Stimulated activated CD4-positive, alpha-beta T cell treated with anti-CD3 and anti-CD28 coated beads, Interleukin-4, amount 100 ng/mL, for 48 hours (primary cell): Measurements from ENCODE around the gene AKAP13.

ENCODE experiments used
- DNase-seq, 2 donors: peaks; one replicate each; pipeline ENCODE4 v3.0.0-alpha.2; 2020; ENCODE audit warnings: low read depth in 2 of 2

AKAP13 gene

DNA sequence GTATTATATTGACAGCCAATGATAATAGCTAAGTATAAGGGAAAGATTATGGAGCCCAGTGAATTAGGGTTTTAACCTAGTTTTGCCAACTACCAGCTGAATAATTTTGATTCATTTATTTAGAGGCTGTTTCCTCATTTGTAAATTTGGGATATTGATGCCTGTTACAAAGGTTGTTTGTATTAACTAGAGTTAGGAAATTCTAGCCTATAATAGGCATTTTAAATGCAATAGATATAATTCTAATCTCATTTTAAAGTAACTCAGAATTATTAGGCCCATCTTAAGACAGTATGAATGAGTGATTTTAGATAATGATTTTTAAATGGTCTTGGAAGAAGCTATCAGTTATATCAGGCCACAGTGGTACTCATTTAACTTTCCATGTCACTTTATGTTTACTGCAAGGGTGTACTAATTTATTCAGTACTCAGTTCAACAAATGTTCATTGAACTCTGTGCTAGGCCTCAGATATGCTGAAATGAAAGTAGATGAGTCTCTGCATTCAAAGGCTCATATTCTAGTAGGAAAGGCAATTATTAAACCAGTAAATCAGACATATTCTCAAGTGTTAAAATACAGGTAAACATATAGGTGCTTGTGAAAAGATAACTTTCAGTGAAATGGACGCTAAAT is 213.5 kb downstream of the AKAP13 start:
- no peak for DNase-seq

DNA sequence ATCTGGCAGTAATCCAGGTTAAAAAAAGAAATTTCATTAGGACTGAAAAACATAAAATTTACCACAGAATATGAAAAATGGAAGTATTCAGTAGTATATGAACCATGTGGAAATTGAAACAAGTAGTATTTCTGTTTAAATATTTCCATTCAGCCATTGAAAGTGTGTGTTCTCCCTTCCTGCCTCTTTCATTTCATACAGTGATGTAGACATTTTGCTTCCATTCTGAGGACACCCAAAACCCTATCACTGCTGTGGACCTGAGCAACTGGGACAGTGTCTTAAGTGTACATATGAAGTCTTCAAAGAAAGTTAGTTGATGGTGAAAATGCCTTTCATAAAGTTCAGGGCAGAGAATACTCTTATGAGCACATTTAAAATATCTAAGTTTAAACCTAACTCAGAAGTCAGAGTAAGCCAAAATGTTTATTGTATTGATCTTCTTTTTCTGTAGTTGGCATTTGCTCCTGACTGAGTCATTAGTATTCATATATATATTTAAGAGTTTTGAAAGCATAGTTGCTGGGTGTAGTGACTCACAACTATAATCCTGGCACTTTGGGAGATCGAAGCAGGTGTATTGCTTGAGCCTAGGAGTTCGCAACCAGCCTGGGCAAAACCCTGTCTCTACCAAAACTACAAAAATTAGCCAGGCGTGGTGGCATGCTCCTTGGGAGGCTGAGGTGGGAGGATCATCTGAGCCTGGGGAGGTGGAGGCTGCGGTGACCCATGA is 215.6 kb downstream of the AKAP13 start:
- DNase-seq: no peak

DNA sequence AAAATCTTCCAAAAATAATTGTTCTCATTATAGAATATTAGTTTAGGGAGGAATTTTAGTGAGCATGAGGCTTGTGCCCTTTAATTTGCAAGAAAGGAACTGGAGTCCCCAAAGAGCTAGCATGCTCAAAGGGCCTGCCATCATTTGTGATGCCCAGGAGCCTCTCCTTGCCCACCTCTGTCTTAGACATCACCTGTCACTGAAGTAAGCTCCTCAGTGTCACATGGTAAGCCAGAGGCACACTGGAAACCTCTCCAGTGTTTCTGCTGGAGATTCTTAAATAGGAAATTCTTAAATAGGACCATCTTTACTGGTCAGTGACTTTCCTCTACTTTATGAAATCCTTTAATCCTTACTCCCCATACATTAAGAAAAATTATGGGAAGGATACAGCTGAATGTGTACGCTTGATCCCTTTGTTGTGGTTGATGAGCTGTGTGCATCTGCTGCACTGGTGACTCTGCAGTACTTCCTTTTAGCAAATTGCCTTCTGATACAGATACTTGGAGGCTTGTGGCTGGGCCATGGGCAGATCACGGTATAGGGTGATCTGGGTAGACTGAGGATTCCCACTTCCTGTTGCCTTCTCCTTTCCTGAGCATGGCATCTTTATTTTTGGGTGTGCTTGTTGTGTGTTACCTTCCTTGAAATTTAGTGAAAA is 216.9 kb downstream of the AKAP13 start:
- DNase-seq: no peak

DNA sequence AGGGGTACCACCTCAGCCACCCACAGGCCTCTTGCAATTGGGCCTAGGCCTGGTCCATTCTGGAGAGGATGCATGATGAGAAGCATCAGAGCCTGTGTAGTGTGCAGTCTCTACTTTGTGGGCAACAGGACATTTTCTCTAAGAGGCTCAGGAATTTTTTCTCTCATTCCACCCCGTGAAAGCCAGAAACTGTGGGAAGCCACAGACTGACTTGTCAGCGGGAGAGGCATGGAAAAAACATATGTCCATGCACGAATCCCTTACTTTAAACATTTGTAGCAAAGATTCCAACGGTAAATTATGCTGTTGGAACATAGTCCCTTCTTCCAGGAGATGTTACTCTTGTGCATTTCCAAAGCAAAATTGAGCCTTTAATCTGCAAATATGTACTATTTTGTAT is 217.8 kb downstream of the AKAP13 start:
- no peak for DNase-seq

DNA sequence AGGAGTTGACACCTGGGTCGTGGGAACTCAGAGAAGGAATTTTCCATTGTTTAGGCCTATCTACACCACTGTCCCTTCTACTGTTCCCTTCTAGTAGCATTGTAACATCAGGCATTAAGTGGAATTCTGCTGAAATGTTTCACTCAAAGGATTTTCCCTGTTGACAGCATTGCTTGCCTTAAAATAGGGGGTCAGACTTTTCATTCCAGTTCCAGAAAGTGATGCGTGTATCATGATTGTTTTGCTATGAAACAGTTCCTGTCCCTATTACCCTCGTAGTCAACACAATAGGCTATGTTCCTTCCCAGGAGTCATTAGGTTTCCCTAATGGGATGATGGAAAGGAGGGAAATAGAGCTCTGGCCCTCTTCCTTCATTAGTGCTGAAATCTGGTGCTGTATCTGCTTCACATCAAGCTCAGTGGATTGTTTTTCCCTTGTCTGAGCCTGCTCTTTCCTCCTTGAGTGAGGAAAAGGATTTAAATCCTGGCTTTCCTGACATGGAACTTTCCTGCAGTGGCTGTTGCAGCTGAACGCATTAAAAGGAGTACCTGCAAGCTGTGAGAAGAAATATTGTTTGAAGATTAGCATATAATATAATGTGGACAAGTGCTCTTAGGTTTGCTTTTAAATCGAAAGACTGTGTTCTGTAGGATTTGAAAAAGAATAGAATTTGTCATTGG is 218.5 kb downstream of the AKAP13 start:
- no peak for DNase-seq

- DNase-seq: no peak
These were observed 219.6 kb downstream of the AKAP13 start for GRCh38 chr15:85600001-85600400.

GRCh38 chr15:85603160-85603559 is 222.8 kb downstream of the AKAP13 start:
- DNase-seq: no peak

DNA sequence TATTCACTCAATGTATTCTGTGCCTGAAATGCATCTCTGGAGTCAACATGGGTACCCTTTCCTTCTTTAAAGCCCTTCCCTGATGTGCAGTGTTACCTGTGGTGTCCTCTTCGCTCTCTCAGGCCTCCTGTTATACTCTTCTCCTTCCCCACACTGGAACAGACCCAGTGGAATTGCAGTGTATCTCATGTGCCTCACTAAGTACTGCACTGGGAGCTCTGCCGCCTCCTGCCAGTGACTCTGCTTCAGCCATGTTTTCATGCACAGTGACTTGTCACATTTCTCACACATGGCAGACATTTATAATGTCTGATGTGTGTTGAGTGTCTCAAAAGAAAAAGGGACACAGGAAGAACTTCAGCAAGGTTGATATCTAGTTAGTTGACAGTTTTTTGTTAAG is 223.3 kb downstream of the AKAP13 start:
- no peak for DNase-seq

- no peak for DNase-seq
These were observed 223.8 kb downstream of the AKAP13 start for GRCh38 chr15:85604194-85604593.

DNA sequence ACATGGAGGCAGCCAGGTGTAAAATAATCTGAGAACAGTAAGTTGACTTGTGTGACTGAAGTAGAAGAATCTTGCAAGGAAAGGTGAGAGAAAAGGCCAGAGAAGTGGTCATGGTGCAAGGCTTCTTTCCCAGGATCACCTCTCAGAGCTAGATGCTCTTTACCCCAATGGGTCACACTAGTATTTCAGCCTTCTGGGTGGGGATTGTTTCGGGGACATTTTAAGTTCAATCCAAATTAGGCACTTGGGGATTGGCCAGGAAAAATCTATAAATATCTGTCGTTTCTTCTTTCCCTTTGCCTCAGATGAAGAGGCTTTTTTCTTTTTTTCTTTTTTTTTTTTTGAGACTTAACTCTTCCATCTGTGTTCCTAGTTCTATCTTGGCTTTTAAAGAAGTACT is 226.3 kb downstream of the AKAP13 start:
- DNase-seq: no peak

DNA sequence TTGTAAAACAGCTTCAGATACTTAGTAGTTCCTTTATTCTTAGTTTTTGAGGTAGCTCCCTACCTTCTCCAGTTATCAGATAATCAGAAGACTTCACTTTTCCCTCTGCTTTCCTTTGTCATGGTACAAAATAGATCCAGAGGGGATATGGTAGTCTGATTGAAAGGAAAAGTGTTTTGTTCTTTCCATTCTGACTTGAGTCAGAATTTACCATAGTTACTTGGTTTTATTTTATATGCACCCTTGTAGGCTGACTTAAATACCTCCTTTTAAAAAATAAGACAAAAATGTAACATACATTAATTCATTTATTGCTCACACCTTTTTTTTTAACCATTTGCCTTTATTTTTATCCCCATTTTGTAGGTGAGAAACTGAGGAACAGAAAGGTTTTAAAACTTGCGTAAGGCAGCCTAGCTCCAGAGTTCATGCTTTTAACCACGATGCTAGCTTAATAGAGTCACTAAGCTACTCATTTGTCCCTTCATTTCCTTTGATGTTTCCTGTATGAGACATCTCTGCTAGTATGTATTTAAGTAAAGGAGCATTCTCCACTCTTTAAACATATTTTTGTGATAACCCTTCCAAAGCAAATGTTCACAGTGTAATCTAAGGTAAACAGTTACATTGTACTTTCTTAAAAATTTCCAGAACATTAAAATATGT is 226.9 kb downstream of the AKAP13 start:
- DNase-seq: no peak

DNA sequence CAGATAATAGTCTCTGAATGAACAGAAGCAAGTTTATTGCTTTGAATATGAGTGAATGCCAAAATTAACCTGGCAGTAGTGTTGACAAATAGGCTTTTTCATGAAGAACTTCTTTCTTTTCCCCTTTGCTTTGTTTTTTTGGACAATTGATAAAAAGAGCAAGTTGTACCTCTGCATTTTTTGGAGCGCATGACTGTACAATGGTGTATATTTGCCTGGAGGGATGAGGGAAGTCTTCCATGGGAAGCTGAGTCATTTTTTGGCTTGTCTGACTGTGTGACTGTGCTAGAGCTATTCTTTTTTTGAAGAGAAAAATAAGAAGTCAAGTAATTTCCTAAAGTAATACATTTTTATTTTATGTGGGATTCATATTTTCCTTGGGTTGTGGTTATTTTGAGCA is 227.4 kb downstream of the AKAP13 start:
- no peak for DNase-seq

GRCh38 chr15:85609492-85609891 is 229.1 kb downstream of the AKAP13 start:
- no peak for DNase-seq

GRCh38 chr15:85611361-85611760 is 231.0 kb downstream of the AKAP13 start:
- no peak for DNase-seq

DNA sequence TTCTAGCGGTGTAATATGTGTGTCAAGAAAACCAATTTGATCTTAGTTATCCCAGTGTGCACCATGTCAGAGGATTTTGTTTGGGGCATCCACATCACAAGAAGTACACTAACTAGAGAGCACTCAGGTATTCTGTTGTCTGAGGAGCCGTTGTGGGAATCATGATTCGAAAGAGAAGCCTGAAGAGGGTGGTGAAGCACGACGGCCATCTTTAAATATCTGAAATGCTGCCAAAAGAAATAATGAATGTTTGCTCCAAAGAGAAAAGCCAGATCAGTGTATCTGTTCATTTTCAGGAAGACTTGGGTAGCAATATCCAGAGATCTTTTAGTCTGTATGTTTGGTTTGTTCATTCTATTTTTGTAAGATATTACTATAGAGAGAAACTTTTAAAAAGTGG is 233.7 kb downstream of the AKAP13 start:
- no peak for DNase-seq

DNA sequence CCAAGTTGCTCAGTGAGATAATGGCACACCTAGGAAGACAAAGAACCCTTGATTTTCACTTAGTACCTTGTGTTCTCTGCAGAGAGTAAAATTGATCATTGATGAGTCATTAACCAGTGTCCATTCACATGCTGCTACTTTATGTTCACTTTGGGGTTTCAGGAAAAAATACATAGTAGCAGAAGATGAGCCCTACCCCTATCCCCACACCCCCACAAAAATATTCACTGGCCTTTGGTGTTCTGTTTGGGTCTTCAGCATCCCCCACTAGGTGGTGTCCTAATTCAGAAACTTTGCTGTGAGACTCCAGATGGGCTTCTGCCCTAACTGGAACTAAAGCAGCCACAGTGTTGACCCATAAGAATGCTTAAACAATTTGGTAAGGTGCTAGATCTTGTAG is 235.5 kb downstream of the AKAP13 start:
- DNase-seq: no peak

GRCh38 chr15:85616549-85617110 is 236.2 kb downstream of the AKAP13 start:
- DNase-seq: no peak

DNA sequence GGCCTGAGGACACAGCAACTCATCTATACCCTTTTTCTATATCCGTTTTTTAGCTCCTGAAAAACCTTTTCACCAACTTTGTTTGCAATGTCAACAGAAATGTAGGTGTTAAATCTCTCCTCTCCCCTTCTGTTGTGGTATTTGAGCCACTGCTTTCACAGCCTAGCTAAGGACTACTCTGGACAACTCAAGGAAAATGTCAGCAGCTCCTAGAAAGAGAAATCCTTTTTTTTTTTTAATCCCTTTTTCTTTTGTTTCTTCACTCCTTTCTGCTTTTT is 237.8 kb downstream of the AKAP13 start:
- no peak for DNase-seq

- DNase-seq: peak; percentile 42 to 52
These were observed 238.6 kb downstream of the AKAP13 start for GRCh38 chr15:85618956-85619491.

DNA sequence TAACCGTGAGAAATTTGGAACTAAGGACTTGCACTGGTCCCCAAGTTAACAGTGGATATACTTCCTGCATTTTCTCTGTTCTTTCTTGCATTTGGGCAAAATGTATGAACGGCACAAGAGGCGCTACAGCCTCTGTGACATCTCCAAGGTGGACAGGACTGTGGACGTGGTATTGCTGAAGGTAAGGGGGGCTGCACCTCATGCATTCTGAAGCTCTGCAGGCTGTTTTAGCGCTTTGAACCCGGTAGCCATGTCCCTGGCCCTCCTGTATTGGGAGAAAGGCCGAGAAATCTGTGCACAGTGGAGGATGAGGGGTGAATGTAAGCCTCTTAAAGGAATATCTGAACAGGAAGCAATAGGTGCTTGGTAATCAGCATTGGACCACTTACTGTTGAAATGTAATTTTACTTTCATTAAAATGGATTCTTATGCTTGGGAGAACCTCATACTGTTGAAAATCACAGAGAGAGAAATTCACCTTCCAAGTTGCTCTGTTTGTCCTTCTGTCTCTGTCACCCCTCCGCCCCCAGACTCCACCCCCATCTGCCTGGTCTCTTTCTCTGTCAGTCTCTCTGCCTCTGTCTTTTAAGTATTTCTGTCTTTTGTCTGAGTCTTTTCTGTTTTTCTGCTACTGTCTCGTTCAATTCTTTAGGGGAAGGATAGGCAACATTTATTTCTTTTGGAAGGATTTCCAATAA is 239.7 kb downstream of the AKAP13 start:
- peak in 1 of 2 donors; percentile 23 for DNase-seq

DNA sequence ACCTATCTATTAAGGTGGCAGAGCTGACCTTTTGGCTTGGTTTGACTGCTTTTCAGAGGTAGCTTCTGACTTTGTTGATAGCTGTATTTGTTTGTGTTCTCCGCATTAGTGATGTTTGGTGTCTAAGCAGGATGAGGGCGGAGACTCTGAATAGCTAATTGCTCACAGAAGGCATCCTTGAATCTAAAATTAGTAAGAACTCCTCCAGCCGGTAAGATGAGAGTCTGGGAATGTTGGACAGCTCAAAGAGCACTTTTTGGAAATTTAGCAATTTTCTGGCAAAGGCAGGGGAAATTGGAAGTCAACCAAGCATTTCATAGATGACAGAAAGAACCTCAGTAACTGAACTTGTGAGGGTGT is 240.3 kb downstream of the AKAP13 start:
- DNase-seq: no peak
